Activated naive CD4-positive, alpha-beta T cell treated with anti-CD3 and anti-CD28 coated beads for 36 hours (primary cell): ENCODE data around the gene CNFN. TPM values are rescaled to one million over a fixed set of nuclear protein-coding genes. Genes with fewer than 3 reads are reported as not detected.

Source experiments
- CTCF ChIA-PET: fragments of 350-600 bp; sonication (Branson Sonifier 250); formaldehyde crosslinking; loops from one replicate; lab custom pipeline; 2021; ENCODE audit warnings: antibody characterized with exemption; lab: Charles Lee
- DNase-seq: peaks from one replicate; pipeline ENCODE4 v3.0.0-alpha.2; 2020
- H3K27ac Mint-ChIP-seq: one replicate; pipeline ENCODE4 v1.8.0; 2021; ENCODE audit warnings: mild to moderate bottlenecking, mixed read lengths
- H3K27me3 Mint-ChIP-seq: one replicate; pipeline ENCODE4 v1.8.0; 2021; ENCODE audit warnings: low read depth, mixed read lengths
- H3K36me3 Mint-ChIP-seq: one replicate; pipeline ENCODE4 v1.8.0; 2021; ENCODE audit warnings: low read depth, mixed read lengths
- H3K4me1 Mint-ChIP-seq: one replicate; pipeline ENCODE4 v1.8.0; 2021; ENCODE audit warnings: low read depth, mixed read lengths
- H3K4me3 Mint-ChIP-seq: one replicate; pipeline ENCODE4 v1.8.0; 2021; ENCODE audit warnings: mild to moderate bottlenecking, moderate library complexity, mixed read lengths
- H3K9me3 Mint-ChIP-seq: one replicate; pipeline ENCODE4 v1.8.0; 2021; ENCODE audit warnings: mixed read lengths
- intact Hi-C: fragments of 100-400 bp; cut with micrococcal nuclease; formaldehyde crosslinking; loops from one replicate; pipeline ENCODE4 v1.15.1; 2023
- total RNA-seq, 2 experiments: library from RNA; stranded (reverse); gene quantifications; one replicate each; pipeline ENCODE4 v1.2.3, GENCODE V29; 2021

The CNFN gene
- total RNA-seq, 2 experiments from 2014 or later, result not detected

DNA sequence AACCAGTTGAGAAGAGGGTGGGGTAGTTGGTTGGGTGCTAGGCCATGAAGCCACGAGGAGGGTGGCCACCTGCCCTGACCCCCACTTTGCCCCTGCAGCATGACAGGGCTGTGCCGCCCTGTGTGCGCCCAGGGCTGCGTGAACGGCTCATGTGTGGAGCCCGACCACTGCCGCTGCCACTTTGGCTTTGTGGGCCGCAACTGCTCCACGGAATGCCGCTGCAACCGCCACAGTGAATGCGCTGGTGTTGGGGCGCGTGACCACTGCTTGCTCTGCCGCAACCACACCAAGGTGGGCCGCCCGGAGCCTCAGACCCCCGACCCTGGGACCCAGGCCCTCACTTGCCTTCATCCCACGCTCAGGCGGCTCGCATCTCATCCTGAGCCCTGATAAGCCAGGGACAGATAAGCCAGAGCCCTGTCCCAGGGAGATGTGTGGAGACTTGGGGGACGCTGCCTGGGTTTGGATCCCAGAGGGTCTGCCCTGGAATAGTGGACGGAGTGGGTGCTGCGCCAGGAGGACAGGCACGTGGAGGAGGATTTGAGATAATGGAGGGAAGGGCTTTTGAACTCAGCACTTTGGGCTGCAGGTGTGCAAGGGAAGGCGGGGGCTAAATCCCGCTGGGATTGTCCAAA, 20.5 kb downstream of the CNFN start:
- DNase-seq, result no peak
- H3K4me1 Mint-ChIP-seq, result no peaks in the 10 kb centered on the region
- no peak overlapping the region for H3K4me3 Mint-ChIP-seq
- no peak overlapping the region for H3K27ac Mint-ChIP-seq
- H3K27me3 Mint-ChIP-seq, result no peaks in the 10 kb centered on the region
- intact Hi-C loops, result no loop called here
- no peaks in the 10 kb centered on the region for H3K9me3 Mint-ChIP-seq
- H3K36me3 Mint-ChIP-seq, result peaks cover 2% of the 10 kb centered on the region
- CTCF ChIA-PET, result interaction anchor here (0.7 kb wide), 1 partner anchor 31 kb away, joined by 3 read pairs; no protein-coding TSS in a partner anchor

DNA sequence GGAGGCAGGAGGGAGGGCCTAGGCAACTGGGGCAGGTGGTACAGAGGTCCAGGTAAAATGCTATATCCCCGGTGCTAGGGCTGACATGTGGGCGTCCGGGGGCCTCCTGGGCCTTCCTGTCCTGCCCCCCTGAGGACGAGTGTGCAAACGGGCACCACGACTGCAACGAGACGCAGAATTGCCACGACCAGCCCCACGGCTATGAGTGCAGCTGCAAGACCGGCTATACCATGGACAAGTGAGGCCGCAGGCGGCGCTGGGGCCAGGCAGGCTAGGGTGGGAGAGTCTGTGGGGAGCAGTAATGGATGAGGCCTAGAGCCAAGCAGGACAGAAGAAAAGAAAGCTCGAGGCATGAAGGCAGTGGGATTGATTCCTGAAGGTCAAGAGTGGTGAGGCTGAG, 21.3 kb downstream of the CNFN start:
- no peaks in the 10 kb centered on the region for H3K9me3 Mint-ChIP-seq
- no peak overlapping the region for H3K27ac Mint-ChIP-seq
- H3K36me3 Mint-ChIP-seq, result peaks cover under 1% of the 10 kb centered on the region
- no peaks in the 10 kb centered on the region for H3K27me3 Mint-ChIP-seq
- intact Hi-C loops, result no loop called here
- CTCF ChIA-PET, result no interaction called here
- no peaks in the 10 kb centered on the region for H3K4me1 Mint-ChIP-seq
- H3K4me3 Mint-ChIP-seq, result no peak overlapping the region
- DNase-seq, result no peak

DNA sequence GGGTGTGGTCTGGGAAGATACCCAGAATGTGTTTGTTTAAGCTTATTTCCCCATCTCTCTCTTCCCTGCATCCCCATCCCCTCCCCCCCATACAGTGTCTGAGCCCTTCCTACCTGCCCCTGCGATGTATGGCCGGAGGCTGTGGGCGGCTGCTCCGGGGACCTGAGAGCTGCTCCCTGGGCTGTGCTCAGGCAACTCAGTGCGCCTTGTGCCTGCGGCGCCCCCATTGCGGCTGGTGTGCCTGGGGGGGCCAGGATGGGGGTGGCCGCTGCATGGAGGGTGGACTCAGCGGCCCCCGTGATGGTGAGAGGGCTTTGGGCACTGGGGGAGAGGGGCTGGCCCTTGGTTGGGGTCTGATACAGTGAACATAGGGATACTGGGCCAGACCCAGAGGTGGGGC, 21.7 kb downstream of the CNFN start:
- no peak overlapping the region for H3K27ac Mint-ChIP-seq
- DNase-seq, result no peak
- intact Hi-C loops, result no loop called here
- H3K4me3 Mint-ChIP-seq, result no peak overlapping the region
- no peaks in the 10 kb centered on the region for H3K4me1 Mint-ChIP-seq
- no peaks in the 10 kb centered on the region for H3K9me3 Mint-ChIP-seq
- CTCF ChIA-PET, result no interaction called here
- peaks cover 4% of the 10 kb centered on the region for H3K36me3 Mint-ChIP-seq
- no peaks in the 10 kb centered on the region for H3K27me3 Mint-ChIP-seq

DNA sequence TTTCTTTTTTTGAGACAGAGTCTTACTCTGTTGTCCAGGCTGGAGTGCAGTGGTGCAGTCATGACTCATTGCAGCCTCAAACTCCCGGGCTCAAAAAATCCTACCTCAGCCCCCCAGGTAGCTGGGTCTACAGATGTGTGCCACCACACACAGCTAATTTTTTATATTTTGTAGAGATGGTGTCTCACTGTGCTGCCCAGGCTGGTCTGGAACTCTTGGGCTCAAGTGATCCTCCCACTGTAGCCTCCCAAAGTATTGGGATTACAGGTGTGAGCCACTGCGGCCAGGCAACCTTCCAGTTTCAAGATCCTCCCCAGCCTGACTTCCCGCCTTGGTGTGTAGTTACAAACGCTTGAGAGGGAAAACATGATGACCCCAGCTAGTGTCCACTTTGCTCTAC, 22.2 kb downstream of the CNFN start:
- no peak overlapping the region for H3K4me3 Mint-ChIP-seq
- no peak overlapping the region for H3K27ac Mint-ChIP-seq
- H3K36me3 Mint-ChIP-seq, result peaks cover 4% of the 10 kb centered on the region
- no peaks in the 10 kb centered on the region for H3K9me3 Mint-ChIP-seq
- CTCF ChIA-PET, result no interaction called here
- no peak for DNase-seq
- intact Hi-C loops, result no loop called here
- H3K4me1 Mint-ChIP-seq, result no peaks in the 10 kb centered on the region
- no peaks in the 10 kb centered on the region for H3K27me3 Mint-ChIP-seq

DNA sequence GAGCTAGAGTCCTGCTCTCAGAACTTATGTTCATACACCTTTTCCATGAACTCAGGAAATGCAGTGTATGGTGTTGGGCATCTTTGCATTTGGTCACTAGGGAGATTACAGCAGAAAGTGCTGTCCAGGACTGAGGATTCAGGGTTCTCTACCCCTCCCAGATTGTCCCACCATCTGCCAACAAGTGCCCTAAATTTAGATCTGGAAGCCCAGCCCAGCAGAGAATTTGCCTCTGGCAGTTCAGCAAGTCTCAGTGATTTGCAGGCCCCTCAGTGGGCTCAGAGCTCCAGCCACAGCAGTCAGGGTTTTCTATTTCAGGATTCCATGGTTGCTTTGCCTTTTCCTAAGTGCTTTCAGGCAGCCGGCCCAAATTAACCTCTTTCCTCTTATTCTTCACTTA, 23.4 kb downstream of the CNFN start:
- H3K4me3 Mint-ChIP-seq, result no peak overlapping the region
- H3K36me3 Mint-ChIP-seq, result peaks cover 4% of the 10 kb centered on the region
- no peaks in the 10 kb centered on the region for H3K4me1 Mint-ChIP-seq
- no peaks in the 10 kb centered on the region for H3K27me3 Mint-ChIP-seq
- DNase-seq, result no peak
- CTCF ChIA-PET, result no interaction called here
- intact Hi-C loops, result no loop called here
- H3K9me3 Mint-ChIP-seq, result no peaks in the 10 kb centered on the region
- H3K27ac Mint-ChIP-seq, result no peak overlapping the region

DNA sequence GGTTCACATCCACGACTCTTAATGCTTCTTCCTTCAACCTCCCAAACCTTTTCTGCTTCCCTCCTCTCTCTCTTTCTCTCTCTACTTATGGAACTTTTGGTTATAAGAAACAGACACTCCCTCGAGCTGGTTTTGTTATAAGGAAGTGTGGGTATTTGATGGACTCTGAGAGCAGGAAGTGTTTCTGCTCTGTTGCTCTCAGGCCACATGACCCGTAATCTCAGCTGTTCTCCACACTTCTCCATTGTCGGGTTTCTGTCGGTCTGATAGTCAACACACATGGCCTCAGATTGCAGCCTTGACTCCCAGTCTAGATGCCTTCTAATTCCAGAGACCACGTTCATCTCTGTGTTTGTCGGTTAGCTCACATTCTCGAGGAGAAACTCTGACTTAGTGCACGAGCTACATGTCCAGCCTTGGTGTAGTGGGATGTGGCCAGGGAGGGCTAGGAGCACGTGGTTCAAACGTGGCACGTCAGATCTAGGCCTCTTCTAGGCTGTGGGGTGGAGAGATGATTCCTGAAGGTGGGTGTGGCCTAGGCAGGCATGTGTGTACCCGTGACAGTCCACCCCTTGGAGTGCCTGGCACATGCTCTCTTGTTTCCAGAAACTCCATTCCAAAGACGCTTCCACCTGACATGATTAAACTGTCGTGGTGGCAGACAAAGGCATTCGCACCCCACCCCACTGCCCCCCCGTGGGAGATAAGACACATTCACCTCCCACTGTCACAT, 26.3 kb downstream of the CNFN start:
- Mint-ChIP-seq H3K4me3 (no peak overlapping the region), H3K36me3 (peaks cover 4% of the 10 kb centered on the region), H3K9me3 (no peaks in the 10 kb centered on the region), H3K4me1 (no peaks in the 10 kb centered on the region), H3K27ac (no peak overlapping the region), H3K27me3 (no peaks in the 10 kb centered on the region)
- no peak for DNase-seq
- CTCF ChIA-PET, result no interaction called here
- intact Hi-C loops, result no loop called here

DNA sequence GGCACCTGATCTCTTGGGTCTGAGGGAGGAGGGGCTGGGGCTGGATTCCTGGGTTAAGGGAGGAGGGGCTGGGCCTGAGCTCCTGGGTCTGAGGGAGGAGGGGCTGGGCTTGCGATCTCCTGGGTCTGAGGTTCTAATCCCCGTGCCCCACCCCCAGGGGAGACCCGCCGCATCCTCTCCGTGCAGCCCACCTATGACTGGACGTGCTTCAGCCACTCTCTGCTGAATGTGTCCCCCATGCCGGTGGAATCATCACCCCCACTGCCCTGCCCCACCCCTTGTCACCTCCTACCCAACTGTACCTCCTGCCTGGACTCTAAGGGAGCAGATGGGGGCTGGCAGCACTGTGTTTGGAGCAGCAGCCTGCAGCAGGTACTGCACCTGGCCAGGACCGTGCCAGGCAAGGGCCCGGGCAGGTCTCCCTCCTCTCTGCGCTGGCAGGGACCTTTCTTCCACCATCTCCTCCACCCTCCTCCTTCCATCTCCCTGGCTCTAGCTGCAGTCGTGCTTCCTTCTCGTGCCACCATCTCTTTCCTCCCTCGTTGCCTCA, 27.1 kb downstream of the CNFN start:
- Mint-ChIP-seq H3K27me3 (no peaks in the 10 kb centered on the region), H3K4me3 (no peak overlapping the region), H3K27ac (no peak overlapping the region), H3K4me1 (no peaks in the 10 kb centered on the region), H3K9me3 (no peaks in the 10 kb centered on the region), H3K36me3 (peaks cover 4% of the 10 kb centered on the region)
- no peak for DNase-seq
- intact Hi-C loops, result no loop called here
- CTCF ChIA-PET, result interaction anchor here (0.6 kb wide), 1 partner anchor 53 kb away, joined by 4 read pairs; no protein-coding TSS in a partner anchor

DNA sequence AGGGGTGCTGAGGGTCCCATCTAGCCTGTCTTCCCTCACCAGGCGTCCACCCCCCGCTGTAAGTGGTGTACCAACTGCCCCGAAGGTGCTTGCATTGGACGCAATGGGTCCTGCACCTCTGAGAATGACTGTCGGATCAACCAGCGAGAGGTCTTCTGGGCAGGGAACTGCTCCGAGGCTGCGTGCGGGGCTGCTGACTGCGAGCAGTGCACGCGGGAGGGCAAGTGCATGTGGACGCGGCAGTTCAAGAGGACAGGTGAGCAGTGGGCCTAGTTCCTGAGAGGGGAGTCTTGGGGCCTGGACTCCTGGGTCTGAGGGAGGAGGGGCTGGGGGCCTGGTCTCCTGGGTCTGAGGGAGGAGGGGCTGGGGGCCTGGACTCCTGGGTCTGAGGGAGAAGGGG, 27.8 kb downstream of the CNFN start:
- H3K9me3 Mint-ChIP-seq, result no peaks in the 10 kb centered on the region
- H3K36me3 Mint-ChIP-seq, result peaks cover 4% of the 10 kb centered on the region
- intact Hi-C loops, result no loop called here
- no peak for DNase-seq
- H3K4me3 Mint-ChIP-seq, result no peak overlapping the region
- H3K4me1 Mint-ChIP-seq, result no peaks in the 10 kb centered on the region
- CTCF ChIA-PET, result no interaction called here
- H3K27ac Mint-ChIP-seq, result no peak overlapping the region
- no peaks in the 10 kb centered on the region for H3K27me3 Mint-ChIP-seq

DNA sequence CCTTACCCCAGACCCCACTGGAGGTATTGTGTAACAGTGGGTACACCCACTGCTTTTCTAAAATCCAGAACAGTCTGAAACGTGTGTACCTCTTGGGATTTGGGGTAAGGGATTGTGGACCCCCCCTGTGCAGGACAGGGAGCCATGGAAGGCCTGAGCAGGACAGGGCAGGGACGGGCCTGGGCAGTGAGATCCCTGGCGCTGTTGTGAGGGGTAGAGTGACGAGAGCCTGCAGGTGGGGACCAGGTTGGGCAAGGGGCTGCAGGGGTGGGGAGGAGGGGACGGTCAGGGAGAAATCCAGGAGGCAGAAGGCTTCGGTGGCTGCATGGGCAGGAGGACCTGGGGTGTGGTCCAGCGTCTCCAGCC, 28.6 kb downstream of the CNFN start:
- H3K27me3 Mint-ChIP-seq, result no peaks in the 10 kb centered on the region
- H3K27ac Mint-ChIP-seq, result no peak overlapping the region
- intact Hi-C loops, result no loop called here
- peaks cover 4% of the 10 kb centered on the region for H3K36me3 Mint-ChIP-seq
- no peak overlapping the region for H3K4me3 Mint-ChIP-seq
- H3K9me3 Mint-ChIP-seq, result no peaks in the 10 kb centered on the region
- H3K4me1 Mint-ChIP-seq, result no peaks in the 10 kb centered on the region
- DNase-seq, result no peak
- CTCF ChIA-PET, result no interaction called here

DNA sequence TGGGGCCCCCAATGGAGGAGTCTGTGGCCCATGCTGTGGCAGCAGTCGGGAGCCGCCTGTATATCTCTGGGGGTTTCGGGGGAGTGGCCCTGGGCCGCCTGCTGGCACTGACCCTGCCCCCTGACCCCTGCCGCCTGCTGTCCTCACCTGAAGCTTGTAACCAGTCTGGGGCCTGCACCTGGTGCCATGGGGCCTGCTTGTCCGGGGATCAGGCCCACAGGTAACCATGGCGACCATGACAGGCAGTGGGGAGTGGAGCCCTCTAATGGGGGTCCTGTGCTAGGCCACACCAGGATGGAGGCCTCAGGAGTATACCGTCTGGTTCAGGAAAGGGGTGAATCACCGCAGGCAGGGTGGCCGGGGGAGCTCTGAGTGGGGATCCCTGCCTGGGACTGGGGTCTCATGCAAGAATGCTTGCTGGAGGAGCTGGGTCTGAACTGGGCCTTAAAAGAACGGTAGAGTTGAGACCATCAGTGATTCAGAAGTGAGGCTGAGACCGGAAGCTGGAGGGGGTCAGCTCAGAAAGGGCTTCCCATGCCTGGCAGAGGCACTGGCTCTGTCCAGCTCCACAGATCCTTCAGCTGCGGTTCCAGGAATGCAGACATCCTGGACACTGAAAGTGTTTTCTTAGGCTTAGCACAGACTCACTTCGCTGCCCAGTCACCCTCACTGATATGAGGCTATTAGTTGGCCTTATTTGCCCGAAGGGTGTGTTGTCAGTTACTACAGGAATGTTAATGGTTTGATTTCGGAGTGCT, 29.1 kb downstream of the CNFN start:
- Mint-ChIP-seq H3K27ac (no peak overlapping the region), H3K9me3 (no peaks in the 10 kb centered on the region), H3K4me3 (no peak overlapping the region), H3K27me3 (no peaks in the 10 kb centered on the region), H3K4me1 (no peaks in the 10 kb centered on the region), H3K36me3 (peaks cover 4% of the 10 kb centered on the region)
- no peak for DNase-seq
- intact Hi-C loops, result no loop called here
- CTCF ChIA-PET, result no interaction called here

DNA sequence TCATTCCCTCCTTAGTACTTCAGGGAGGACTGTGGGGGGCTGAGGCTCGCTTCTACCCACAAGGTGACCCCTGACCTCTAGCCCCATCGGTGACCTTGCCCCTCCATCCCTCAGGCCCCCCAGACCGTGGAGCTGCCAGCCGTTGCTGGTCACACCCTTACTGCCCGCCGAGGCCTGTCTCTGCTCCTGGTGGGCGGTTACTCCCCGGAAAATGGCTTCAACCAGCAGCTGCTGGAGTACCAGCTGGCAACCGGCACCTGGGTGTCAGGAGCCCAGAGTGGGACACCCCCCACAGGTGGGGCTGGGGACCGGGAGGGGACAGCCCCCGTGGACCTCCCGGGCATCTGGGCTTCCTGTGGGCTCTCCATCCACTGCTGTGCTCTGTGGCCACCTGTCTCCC, 32.8 kb downstream of the CNFN start:
- CTCF ChIA-PET, result interaction anchor here (0.6 kb wide), 1 partner anchor 44 kb away, joined by 3 read pairs; no protein-coding TSS in a partner anchor
- no peak for DNase-seq
- Mint-ChIP-seq H3K4me3 (no peak overlapping the region), H3K9me3 (no peaks in the 10 kb centered on the region), H3K27me3 (no peaks in the 10 kb centered on the region), H3K36me3 (no peaks in the 10 kb centered on the region), H3K27ac (no peak overlapping the region), H3K4me1 (no peaks in the 10 kb centered on the region)
- intact Hi-C loops, result no loop called here

DNA sequence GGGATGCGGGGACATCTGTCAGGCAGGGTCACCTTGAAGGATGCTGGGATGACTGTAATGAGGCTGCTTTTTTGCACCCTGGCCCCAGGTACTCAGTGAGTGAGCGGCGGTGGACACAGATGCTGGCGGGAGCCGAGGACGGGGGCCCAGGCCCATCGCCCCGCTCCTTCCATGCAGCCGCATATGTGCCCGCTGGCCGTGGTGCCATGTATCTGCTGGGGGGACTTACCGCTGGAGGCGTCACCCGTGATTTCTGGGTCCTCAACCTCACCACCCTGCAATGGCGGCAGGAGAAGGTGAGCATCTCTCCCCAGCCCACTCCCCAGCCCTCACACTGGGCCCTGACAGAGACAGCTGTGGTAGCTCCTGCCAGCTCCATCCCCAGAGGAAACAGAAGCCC, 33.4 kb downstream of the CNFN start:
- no peaks in the 10 kb centered on the region for H3K36me3 Mint-ChIP-seq
- H3K4me3 Mint-ChIP-seq, result no peak overlapping the region
- H3K27me3 Mint-ChIP-seq, result no peaks in the 10 kb centered on the region
- CTCF ChIA-PET, result interaction anchor here (0.6 kb wide), 2 partner anchors 15 to 45 kb away, joined by 3 read pairs; no protein-coding TSS in a partner anchor
- no peak for DNase-seq
- H3K4me1 Mint-ChIP-seq, result no peaks in the 10 kb centered on the region
- no peak overlapping the region for H3K27ac Mint-ChIP-seq
- intact Hi-C loops, result no loop called here
- no peaks in the 10 kb centered on the region for H3K9me3 Mint-ChIP-seq
